ENCODE data around the gene CRLF3.
"Not testable (repeated sequence)": the region's sequence is repeated elsewhere in the genome, so short reads cannot be mapped to it uniquely, and the experiment has no call there.

Gene CRLF3

DNA sequence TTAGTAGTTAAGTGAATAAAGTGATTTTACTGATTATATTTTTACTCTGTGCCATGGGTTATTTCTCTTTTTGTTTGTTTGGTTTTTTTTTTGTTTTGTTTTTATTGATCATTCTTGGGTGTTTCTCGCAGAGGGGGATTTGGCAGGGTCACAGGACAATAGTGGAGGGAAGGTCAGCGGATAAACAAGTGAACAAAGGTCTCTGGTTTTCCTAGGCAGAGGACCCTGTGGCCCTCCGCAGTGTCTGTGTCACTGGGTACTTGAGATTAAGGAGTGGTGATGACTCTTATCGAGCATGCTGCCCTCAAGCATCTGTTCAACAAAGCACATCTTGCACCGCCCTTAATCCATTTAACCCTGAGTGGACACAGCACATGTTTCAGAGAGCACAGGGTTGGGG is 88.8 kb downstream of the CRLF3 start:
- DNase-seq = not testable (repeated sequence)

DNA sequence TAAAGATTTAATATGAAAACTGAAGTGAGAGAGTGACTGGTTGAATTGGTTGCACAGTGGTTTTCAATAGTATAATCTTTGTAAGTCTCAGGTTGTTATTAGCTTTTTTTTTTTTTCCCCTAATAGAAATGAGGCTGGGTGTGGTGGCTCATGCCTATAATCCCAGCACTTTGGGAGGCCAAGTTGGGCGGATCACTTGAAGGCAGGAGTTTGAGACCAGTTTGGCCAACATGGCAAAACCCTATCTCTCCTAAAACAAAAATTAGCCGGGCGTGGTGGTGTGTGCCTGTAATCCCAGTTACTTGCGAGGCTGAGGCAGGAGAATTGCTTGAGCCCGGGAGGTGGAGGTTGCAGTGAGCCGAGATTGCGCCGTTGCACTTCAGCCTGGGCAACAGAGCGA is 89.3 kb downstream of the CRLF3 start:
- DNase-seq = not testable (repeated sequence)

DNA sequence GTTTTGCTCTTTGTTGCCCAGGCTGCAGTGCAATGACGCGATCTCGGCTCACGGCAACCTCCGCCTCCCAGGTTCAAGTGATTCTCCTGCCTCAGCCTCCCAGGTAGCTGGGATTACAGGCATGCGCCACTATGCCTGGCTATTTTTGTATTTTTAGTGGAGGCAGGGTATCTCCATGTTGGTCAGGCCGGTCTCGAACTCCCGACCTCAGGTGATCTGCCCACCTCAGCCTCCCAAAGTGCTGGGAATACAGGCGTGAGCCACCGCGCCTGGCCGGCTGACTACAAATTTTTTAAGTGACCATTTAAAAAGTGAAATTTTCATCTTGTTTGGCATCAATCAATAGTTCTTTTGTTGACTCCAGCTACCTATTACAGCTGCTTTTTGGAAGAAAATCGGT is 90.3 kb downstream of the CRLF3 start:
- DNase-seq = not testable (repeated sequence)
